Thyroid gland (tissue), 4 donors: Measurements from ENCODE around the gene OR1J4.

ENCODE experiments used
- CTCF ChIP-seq, 6 experiments: fragments of 200-600 bp in 3 of 6; fragments of 450-650 bp in 3 of 6; sonication (generic) in 3 of 6; IDR thresholded peaks; one replicate each; pipeline ENCODE4 v1.5.1; 2016 to 2019; ENCODE audit warnings: antibody characterized with exemption in 6 of 6, mild to moderate bottlenecking in 2 of 6, inconsistent platforms in 1 of 6, moderate library complexity in 1 of 6
- POLR2A ChIP-seq, 2 donors: fragments of 450-650 bp; IDR thresholded peaks; one replicate each; pipeline ENCODE4 v1.6.1; 2017; ENCODE audit warnings: antibody characterized with exemption in 2 of 2, mild to moderate bottlenecking in 2 of 2, moderate library complexity in 1 of 2

- TF ChIP-seq CTCF (IDR thresholded peaks at IDR 0.05), result peak; percentile 43 to 83 (median 66)
- no peak for TF ChIP-seq POLR2A (IDR thresholded peaks at IDR 0.05)
Observed at GRCh38 chr9:122498883-122499288, 20.1 kb upstream of the OR1J4 start.
